SK-MEL-5 (cell line): Measurements from ENCODE around the gene SSTR3. TPM values are rescaled to one million over a fixed set of nuclear protein-coding genes. Genes with fewer than 3 reads are reported as not detected.

Experiments used
- DNase-seq: peaks from one replicate; pipeline ENCODE4 v3.0.0-alpha.2; 2016; ENCODE audit warnings: low read depth, low spot score
- in situ Hi-C: cut with HindIII; loops from 2 replicates; pipeline ENCODE4 v1.10.0; 2016; ENCODE audit warnings: low sequenced_read_pairs, high pct_unique_total_duplicates, low pct_unique_long_range_greater_than_20kb
- total RNA-seq: library from RNA; depleted of rRNA; stranded (reverse); fragments of >200 nt; shearing (Covaris generic); gene quantifications from 2 replicates; pipeline ENCODE4 v1.2.3, GENCODE V29; 2014

Gene SSTR3
- total RNA-seq, 1 experiment from 2014 or later = not detected

GRCh38 chr22:37219533-37219932, 7.3 kb upstream of the SSTR3 start:
- in situ Hi-C loops = no loop called here
- DNase-seq = no peak

- no peak for DNase-seq
- in situ Hi-C loops = no loop called here
These were observed 6.6 kb upstream of the SSTR3 start for GRCh38 chr22:37218771-37219411.

GRCh38 chr22:37218399-37218770, 6.1 kb upstream of the SSTR3 start:
- in situ Hi-C loops = no loop called here
- DNase-seq = no peak

- no peak for DNase-seq
- in situ Hi-C loops = no loop called here
These were observed 3.6 kb upstream of the SSTR3 start for GRCh38 chr22:37215890-37216289.

GRCh38 chr22:37214731-37215030, 2.4 kb upstream of the SSTR3 start:
- in situ Hi-C loops = no loop called here
- DNase-seq = no peak

GRCh38 chr22:37213941-37214730, 1.9 kb upstream of the SSTR3 start:
- in situ Hi-C loops = no loop called here
- no peak for DNase-seq

GRCh38 chr22:37213218-37213855, 1.1 kb upstream of the SSTR3 start:
- in situ Hi-C loops = no loop called here
- no peak for DNase-seq

- in situ Hi-C loops = no loop called here
- DNase-seq = no peak
These were observed 457 bp downstream of the SSTR3 start for GRCh38 chr22:37211866-37212173.

GRCh38 chr22:37211075-37211865, 1.0 kb downstream of the SSTR3 start:
- in situ Hi-C loops = no loop called here

GRCh38 chr22:37210041-37210803, 2.1 kb downstream of the SSTR3 start:
- in situ Hi-C loops = no loop called here
- no peak for DNase-seq

More at GRCh38 chr22:37211075-37211865, 1.0 kb downstream of the SSTR3 start:
- no peak for DNase-seq

- in situ Hi-C loops = no loop called here
- DNase-seq = no peak
These were observed 3.0 kb downstream of the SSTR3 start for GRCh38 chr22:37209140-37209845.

- in situ Hi-C loops = no loop called here
- DNase-seq = no peak
These were observed 3.7 kb downstream of the SSTR3 start for GRCh38 chr22:37208401-37209139.

- in situ Hi-C loops = no loop called here
- no peak for DNase-seq
These were observed 4.3 kb downstream of the SSTR3 start for GRCh38 chr22:37207981-37208380.

- no peak for DNase-seq
- in situ Hi-C loops = no loop called here
These were observed 5.1 kb downstream of the SSTR3 start for GRCh38 chr22:37206841-37207821.

- no peak for DNase-seq
- in situ Hi-C loops = no loop called here
These were observed 6.0 kb downstream of the SSTR3 start for GRCh38 chr22:37206118-37206840.
